PFSK-1 (cell line): Measurements from ENCODE around the gene MDGA2.

Experiments
- FOXP2 ChIP-seq: optimal IDR thresholded peaks from 2 replicates; pipeline ENCODE3; 2011; ENCODE audit warnings: borderline replicate concordance, control low read depth, inconsistent platforms; ENCODE audit not compliant: insufficient read depth; ENCODE audit errors: extremely low read length, extremely low read depth
- POLR2AphosphoS5 ChIP-seq: IDR thresholded peaks from 2 replicates; pipeline ENCODE4 v1.6.1; 2012; ENCODE audit warnings: low read depth, mild to moderate bottlenecking, control low read depth, low read length, moderate library complexity
- SIN3A ChIP-seq: IDR thresholded peaks from 2 replicates; pipeline ENCODE4 v1.6.1; 2012; ENCODE audit warnings: mild to moderate bottlenecking, low read length, moderate library complexity, borderline replicate concordance; ENCODE audit not compliant: insufficient read depth
- TAF1 ChIP-seq: IDR thresholded peaks from 2 replicates; pipeline ENCODE4 v1.6.1; 2012; ENCODE audit warnings: low read length, control low read depth, borderline replicate concordance; ENCODE audit not compliant: insufficient read depth

GRCh38 chr14:47200740-47201139 is 474.7 kb downstream of the MDGA2 start:
- TF ChIP-seq TAF1, result no peak
- no peak for TF ChIP-seq POLR2AphosphoS5
- no peak for TF ChIP-seq SIN3A
- no peak for TF ChIP-seq FOXP2
